H54 (cell line): Measurements from ENCODE around the gene TRAPPC2L.

Source experiments
- DNase-seq: peaks from one replicate; pipeline ENCODE4 v3.0.0; 2011; ENCODE audit warnings: low spot score, mixed read lengths; ENCODE audit not compliant: insufficient read length
- FAIRE-seq: peaks from 3 replicates; lab custom pipeline; 2011; peaks lifted over from hg19 to GRCh38; lab: Jason Lieb, UNC
- POLR2A ChIP-seq: IDR thresholded peaks from 2 replicates; pipeline ENCODE4 v1.6.1; 2011; ENCODE audit warnings: low read depth, mild to moderate bottlenecking, low read length

TRAPPC2L gene

DNA sequence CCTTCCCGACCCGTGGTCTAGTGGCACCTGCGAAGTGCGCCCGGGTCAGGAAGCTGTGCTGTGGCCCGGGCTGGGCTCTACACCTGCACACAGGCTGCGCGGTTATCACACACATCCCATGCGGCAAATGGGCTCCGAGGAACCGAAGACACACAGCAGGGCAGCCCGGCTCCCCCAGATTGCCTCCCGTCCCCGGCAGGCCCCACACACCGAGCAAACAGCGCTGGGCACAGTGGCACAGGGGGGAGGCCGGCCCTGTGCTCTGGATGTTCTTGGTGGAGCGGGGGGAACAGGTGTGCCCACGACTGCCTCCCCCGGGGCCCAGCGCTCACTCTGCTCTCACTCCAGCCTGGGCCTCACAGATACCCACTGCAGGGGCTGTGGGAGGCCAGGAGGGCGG lies 38.4 kb downstream of the TRAPPC2L start:
- TF ChIP-seq POLR2A = no peak
- FAIRE-seq = no peak
- no peak for DNase-seq

DNA sequence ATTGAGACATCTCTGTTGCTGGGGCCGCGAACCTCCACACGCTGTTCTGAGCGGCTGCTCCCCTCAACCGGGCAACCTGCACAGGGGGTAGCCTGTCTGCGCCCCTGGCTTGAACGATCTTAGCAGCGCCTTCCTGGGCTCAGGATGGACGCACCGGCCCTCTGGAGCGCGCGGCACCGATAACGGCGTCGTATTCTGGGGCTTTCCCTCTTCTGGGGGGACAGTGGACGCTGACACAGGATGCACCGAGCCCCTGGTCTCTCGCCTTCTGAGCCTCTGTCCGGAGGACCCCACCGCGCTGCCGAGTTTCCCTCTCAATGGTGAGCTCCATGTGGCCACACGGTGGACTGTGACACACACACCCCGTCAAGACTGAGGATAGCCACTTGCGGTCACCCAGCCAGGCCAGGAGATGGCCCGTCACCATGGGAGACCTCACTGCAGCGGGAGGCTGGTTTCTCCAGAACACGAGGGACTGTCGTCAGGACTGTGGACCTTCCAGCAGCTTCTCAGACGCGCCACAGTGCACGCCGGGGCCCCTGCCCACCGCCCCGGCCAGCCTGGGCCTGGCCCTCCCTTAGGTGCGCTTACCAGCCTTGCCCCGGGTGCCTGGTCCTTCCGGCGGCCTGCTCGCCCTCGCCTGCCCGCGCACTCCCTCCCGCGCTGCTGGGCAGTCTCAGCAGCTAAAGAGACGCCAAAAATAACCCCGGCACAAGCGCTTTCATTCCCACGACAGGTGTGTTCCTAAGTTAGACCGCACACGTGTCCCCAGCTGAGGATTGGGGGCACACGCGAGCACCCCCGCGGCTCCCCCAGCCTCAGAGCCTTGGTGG lies 39.5 kb downstream of the TRAPPC2L start:
- no peak for FAIRE-seq
- DNase-seq = no peak
- TF ChIP-seq POLR2A = no peak

DNA sequence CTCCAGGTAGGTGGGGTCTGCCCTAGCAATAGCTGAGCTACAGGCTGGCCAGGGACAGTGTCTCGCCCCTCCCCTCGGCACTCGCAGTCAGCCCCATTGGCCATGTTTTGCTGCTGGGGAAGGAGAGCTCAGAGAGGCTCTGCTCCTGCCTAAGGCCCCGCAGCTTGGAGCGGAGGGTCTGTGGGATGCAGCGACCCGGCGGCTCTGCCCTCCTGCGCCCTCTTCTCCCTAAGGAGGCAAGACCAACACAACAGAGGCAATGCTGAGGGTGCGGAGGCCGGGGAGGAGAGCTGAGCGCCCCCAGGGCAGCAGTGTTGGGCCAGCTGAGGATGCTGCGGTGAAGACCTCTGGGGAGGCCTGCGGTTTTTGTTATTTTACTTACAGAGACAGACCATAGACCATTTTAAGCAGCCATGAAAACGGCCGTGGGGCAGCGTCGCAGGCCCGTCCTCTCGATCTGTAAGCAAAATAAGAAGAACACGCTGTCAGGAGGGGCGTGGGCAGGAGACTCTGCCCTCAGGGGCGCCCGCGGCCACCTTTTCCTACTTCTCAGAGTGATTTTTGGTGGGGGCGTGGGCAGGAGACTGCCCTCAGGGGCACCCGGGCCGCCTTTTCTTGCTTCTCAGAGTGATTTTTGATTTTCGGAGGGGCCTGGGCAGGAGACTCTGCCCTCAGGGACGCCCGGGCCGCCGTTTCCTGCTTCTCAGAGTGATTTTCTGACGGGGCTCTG lies 40.9 kb downstream of the TRAPPC2L start:
- DNase-seq = no peak
- TF ChIP-seq POLR2A = no peak
- no peak for FAIRE-seq

DNA sequence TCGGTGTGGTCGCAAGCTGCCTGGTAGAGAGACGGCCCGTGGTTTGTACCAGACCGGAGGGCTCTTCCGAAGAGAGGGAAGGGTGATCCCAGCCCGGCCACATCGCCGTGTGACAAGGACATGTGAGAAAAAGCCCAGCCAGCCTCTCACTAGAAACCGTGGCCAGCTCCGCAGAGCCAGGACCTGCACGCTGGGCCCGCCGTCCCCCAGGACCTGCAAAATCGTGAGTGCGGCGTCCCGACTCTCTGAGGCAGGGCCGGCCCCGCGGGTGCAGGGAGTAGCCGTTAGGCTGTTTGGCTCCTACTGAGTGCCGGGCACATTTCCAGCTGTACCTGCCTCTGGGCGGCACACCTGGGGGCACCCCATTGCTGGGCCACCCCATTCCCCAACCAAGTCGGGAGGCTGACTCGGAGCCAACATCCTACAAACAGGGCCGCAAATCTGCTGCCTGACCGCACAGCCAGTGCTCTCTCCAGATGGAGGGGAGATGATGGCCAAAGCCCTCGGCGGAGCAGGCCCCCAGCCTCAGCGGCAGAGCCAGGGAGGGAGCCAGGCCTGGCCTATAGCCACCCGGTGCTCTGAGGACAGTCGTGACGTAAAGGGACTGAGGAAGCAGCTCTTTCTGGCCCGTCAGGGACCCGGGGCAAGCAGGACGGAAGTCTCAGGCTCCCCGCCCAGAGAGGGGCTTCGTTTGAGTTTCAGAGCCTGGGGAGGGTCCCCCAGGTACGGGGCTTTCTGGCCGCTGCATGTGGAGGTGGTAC lies 43.2 kb downstream of the TRAPPC2L start:
- DNase-seq (no peak), FAIRE-seq (no peak)
- no peak for TF ChIP-seq POLR2A

DNA sequence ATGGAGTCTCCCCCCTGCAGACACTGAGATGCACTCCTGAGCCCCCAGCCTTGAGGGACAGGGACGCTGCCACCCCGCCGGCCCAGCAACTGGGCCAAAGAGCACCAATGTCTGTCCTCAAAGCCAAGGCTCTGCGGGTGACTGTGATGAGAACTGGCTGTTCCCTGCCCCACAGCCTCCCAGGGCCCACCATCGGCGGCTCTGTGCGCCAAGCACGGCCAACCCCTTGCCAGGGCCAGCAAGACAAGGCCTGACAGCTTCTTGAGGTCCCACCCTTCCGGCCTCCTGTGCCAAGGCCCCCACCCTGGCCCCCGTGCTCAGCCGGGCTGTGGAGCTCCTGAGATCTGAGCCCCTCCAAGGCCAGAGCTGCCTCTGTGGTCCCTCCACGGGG lies 43.7 kb downstream of the TRAPPC2L start:
- FAIRE-seq (no peak), DNase-seq (no peak)
- no peak for TF ChIP-seq POLR2A

DNA sequence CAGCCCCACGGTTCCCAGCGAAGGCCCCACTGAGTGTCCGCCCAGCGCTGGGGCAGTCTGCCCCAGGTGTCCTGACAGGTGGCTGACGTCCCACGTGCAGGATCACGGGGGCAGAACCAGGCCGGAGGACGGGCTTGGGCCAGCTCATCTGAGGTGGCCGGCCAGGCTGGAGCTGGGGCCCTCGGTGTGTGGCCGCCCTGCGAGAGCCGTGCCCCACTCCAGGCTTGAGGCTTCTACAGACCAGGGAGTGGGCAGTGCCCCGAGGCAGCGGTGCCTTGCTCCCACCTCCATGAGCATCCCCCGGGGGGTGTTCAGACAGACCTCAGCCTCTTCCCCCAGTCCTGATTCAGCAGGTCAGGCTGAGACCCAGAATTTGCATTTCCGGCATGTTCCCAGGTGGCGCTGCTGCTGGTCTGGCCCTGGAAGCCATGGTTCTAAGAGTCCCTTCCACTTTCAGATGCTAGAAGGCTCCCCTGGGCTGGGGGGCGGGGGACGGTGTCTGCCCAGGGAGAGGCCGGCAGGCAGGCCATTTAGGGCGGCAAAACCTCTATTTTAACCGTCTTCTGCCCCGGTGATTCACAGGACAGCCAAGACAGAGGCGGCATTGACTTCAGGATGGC lies 44.9 kb downstream of the TRAPPC2L start:
- no peak for TF ChIP-seq POLR2A
- no peak for FAIRE-seq
- no peak for DNase-seq

DNA sequence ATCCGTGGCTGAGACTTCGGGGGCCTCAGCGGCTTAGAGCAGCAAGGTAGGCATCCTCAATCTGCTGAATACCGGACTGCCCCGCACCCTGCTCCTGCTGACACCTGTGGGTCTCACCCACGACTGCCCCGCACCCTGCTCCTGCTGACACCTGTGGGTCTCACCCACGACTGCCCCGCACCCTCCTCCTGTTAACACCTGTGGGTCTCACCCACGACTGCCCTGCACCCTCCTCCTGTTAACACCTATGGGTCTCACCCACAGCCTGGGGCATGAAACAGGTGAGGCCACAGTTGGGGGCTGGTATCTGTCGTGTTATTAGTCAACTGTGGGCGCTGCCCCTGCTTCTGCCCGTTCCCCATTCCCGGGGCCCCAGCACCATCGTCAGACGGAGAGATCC lies 45.8 kb downstream of the TRAPPC2L start:
- TF ChIP-seq POLR2A = no peak
- no peak for FAIRE-seq
- DNase-seq = no peak

DNA sequence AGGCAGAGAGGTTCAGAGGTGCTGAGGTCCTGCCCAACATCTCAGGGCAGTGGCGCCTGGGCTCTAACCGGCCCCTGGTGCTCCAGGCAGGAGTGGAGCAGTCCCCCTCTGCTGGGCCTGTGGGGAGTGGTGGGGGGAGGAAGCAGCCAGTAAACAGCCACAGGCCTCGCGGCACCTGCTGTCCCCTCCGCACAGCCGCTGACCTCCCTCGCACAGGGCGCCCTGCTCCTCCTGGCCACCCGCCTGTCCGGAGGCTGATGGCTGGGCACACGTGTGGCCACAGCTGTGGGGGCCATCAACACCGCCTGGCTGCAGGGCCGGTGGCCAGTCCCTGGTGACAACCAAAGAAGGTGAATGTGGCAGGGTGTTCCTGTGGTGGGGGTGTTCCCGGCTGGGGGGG lies 46.3 kb downstream of the TRAPPC2L start:
- no peak for FAIRE-seq
- no peak for TF ChIP-seq POLR2A
- DNase-seq = no peak

DNA sequence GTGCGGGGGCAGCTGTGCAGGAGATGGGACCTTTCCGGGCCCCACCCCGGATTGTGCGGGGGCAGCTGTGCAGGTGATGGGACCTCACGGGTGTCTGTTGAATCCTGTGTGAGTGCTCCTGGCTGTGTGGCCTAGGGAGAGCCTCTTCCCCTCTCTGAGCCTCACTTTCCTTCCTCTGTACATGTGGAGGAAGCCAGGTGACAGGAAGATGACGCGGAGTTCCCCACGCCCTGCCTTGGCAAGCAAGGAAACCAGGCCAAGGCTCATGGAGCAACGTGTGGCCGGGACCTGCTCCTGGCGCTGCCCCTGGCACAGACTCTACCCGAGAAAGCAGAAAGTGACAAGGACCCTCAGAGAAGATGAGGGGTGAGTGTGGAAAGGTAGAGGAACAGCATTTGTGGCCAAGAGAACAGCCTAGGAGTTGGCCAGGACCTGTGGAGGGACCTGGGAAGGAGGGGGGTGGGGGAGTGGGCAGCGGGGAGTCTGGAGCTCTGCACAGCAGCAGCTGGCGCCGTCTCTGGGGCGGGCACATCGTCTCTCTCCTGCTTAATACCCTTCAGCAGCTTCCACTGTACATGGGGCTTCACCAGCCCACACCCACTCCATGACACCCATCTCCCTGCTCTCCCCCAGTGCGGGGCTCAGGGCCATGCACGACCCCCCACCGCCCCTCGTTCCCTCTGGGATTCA lies 47.9 kb downstream of the TRAPPC2L start:
- no peak for DNase-seq
- TF ChIP-seq POLR2A = no peak
- FAIRE-seq = no peak

DNA sequence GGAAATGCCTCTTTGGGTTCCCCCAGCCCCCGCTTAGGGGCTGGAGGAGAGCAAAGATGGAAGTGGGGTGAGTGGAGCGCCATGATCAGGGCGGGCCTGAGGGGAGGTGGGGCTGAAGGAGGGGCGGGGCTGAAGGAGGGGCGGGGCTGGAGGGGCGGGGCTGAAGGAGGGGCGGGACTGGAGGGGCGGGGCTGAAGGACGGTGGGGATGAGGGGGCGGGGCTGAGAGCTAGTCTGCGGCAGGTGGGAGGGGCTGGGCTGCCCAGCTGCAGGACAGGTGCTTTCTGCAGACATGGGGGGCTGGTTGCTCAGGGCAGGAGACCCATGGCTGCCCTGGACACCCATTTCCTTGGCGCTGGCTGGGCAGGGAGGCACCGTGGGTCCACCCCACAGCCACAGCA lies 48.6 kb downstream of the TRAPPC2L start:
- FAIRE-seq (no peak), DNase-seq (peak; percentile 51)
- TF ChIP-seq POLR2A = no peak

DNA sequence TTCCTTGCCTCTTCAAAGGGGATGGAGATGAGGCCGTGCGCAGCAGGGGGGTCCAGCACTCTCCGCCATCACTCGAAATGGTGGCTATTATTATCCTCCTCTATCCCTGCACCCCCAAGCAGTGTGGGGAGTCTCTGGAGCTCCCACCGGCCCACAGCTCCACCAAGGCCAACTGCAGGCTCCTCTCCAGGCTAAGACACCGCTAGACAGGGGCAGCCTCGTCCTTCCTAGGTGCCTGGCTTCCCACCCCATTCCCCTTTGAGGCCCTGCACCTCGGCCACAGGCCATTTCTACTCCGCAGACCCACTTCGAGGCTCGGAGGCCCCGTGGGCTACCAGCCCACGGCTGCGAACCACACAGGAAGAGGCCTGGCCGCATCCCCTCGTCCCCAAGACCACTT lies 49.1 kb downstream of the TRAPPC2L start:
- FAIRE-seq (no peak), DNase-seq (no peak)
- no peak for TF ChIP-seq POLR2A

DNA sequence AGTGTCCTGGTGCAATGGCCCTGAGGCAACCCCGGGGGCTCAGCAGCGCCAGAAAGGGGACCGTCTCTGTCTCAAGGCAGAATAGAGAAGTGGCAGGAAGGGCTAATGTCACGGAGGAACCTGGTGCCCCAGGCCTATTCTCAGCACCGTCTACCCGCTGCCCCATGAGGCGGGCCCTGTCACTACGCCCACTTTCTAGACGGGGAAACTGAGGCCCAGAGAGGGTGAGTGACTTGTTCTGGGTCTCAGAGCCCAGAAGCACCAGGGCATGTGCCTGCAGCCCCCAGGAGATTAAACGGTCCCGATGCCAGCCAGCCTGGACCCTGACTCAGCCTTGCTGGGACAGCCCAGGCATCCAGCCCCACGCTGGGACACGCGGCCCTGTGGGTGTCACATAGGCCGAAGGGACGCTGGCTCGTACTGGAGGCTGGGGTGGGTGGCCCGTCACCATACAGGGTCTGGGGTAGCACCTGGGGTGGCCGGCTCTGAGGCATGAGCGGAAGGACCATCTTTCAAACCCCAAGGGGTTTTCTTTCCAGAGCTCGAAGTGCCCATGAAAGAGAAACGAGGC lies 49.7 kb downstream of the TRAPPC2L start:
- DNase-seq (no peak), FAIRE-seq (no peak)
- TF ChIP-seq POLR2A = no peak

DNA sequence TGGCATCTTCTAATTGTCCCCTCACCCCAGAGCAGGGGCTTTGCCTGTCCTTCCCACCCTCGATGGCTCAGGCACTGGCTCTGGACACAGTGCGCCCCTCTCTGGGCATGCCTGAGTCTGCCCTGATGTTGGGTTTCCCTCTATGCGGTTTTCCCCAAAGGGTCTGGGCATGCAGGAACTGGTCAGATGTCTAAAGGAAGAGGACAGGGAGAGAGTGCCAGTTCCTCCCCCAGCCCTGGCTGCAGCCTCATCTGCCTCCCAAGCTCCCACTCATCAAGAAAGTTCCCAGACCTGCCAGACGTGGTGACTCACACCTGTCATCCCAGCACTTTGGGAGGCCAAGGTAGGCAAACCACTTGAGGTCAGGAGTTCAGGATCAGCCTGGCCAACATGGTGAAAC lies 50.8 kb downstream of the TRAPPC2L start:
- no peak for FAIRE-seq
- no peak for TF ChIP-seq POLR2A

DNA sequence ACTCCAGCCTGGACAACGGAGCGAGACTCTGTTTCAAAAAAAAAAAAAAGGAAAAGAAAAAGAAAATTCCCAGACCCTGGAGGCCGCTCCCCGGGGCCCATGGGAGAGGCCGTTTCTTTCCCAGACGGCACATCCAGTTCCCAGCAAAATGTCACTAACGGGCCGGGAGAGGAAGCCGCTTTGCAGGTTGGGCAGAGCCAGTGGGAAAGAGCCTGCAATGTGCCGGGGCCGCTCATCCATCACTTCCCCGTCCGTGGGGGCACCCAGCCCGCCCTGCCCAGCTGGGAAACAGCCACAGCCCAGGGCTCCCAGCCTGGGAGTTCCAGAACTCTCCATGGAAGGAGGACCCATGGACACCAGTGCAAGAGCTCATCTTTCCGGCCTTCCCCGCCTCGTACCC lies 51.4 kb downstream of the TRAPPC2L start:
- FAIRE-seq = no peak
- TF ChIP-seq POLR2A = no peak
- DNase-seq = no peak

More for the DNA sequence above, 50.8 kb downstream of the TRAPPC2L start:
- peak; percentile 60 for DNase-seq
